Fibroblast of skin of right quadriceps (primary cell): ENCODE data around the gene NPAS3.
A peak's percentile ranks its signal among the peaks of the same experiment; 100 is the strongest.

Experiments
- DNase-seq: peaks from one replicate; pipeline ENCODE4 v3.0.0-alpha.2; 2013

The NPAS3 gene

DNA sequence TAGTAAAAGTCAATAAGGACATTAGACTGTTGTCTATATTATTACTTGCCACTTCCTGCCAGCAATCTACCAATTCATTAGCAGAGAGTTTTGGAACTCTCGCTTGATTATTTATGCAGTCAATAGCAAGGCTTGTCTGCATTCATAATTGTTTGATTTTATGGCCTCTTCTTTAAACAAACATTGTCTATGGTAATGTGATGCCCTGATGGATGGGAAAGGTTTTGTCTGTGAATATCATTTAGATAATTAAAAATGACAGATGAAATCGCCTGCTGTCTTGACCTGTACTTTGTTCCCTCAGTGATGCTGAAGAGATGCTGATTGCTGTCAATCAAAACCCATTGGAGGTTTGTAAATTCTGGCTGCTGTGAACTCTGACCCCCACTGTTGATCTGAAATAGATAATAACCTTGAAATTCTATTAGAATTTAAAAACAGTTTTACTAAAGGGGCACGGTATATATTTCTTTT lies 455.3 kb downstream of the NPAS3 start:
- DNase-seq, result no peak

DNA sequence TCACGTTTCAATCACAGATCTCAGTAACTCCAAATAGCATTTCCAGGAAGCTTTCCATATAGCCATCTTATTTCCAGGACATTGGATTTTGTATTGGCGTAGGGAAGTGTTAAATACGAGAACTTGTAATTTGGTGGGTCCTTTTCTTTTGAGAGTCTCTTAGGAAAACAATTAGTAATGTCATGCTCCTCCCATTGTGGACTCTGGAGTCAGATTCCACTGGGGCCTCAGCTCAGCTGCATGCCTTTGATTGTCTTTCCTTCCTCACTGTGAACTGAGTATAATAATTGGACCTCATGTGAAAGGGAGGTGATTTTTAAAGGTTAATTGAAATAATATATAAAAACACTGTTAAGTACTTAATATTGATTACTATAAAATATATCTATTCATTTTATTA lies 462.6 kb downstream of the NPAS3 start:
- DNase-seq, result no peak

GRCh38 chr14:33402604-33403003 lies 463.9 kb downstream of the NPAS3 start:
- no peak for DNase-seq

DNA sequence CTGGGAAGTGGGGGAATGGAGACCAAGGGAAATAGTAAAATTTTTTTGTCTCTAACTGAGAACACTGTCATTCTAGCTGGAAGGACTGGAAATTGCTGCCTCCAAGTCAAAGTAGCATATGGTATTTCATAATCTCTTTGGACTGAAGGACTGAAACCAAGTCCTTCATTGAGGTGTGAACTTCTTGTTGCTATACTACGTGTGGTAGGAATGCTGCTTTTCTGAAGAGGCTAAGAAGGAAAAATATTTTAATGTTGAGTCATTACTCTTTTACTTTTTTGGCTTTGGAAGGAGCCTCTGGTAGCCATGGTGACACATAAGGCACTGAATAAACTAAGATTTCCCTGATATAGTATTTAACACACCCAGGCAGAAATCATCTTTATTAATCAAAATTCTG lies 465.4 kb downstream of the NPAS3 start:
- peak; percentile 90 for DNase-seq

- DNase-seq, result no peak
Measured at GRCh38 chr14:33404964-33405574, 466.4 kb downstream of the NPAS3 start.

DNA sequence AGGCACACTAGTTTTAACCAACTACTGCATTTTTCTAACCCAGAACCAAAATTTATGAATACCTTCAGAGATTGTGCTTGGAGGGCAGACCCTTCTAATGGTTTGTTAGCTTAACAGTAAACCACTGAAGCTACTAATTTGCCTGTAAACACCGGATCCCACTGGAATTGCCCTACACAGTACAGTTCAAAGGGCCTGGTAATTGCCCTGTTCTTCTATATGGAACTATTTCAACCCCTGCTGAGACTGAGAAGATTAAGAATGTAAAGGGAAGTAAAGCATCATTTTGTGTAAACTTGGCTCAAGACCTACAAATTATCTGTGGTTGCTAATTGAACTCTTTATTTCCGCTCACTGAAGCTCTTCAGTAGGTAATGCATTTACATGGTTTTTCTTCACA lies 468.1 kb downstream of the NPAS3 start:
- no peak for DNase-seq

DNA sequence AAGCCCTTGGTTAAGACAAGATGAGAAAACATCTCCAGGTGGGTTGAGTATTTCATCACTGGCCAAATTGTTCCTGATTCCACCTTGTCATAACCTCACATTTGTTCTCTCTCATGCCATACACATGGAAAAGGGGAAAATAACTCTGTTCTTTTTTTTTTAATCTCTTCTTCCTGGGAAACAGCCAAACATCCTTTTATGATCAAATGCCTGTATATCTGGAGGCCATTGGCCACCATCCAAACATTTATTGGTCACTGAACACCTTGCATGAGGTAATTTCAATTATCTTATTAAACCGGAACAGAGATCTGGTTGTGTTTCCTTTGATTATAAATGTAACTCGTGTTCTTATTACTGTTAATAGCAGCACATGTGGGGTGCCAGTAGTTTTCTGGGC lies 469.6 kb downstream of the NPAS3 start:
- DNase-seq, result no peak

- DNase-seq, result no peak
Measured at GRCh38 chr14:33412450-33412849, 473.8 kb downstream of the NPAS3 start.

- DNase-seq, result no peak
Measured at GRCh38 chr14:33413381-33413780, 474.7 kb downstream of the NPAS3 start.

DNA sequence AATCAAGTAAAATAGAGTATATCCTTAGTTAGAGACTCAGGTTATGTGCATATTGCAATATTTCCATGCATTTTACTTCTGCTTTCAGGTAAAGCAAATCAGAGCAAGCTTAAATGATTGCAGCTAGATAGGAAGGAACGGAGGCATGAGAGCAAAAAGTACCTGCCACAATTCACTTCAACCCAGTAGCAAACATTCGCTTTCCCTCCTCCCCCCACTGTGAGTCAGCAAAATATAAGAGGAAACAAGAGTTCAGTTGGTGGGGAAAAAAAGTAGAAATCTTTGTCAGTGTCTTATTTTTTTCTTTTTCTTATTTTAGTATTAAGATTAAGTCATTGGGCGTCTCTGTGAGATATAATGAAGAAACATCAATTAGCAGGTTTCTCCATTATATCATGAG lies 475.4 kb downstream of the NPAS3 start:
- no peak for DNase-seq

GRCh38 chr14:33420051-33420627 lies 481.5 kb downstream of the NPAS3 start:
- no peak for DNase-seq

DNA sequence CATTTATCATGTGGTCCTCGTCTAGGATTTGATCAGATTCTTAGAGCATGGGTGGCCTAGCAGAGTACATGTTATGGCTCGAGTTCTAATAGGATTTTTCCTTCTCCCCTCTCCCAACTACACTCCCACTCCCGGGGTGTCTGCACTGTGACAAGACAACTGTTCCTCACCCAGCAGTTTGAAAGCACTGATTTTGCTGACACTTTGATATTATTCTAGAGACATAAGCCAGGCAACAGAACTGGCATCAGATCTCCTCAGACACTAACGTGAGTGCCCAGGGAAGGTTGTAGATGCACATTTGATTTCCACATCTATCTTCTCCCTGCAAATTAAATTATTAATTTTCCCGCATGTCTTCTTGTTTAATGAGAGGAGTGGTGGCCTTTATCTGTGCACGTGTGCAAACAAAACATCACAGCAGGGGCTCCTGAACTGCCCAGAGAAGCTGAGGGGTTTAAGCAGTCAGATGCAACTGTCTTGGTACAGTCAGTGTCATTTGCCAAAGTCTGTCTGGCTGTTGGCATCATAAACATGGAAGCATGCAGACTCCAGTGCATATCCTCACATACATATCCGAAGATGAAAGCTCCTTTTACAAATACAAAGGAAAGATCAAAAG lies 491.8 kb downstream of the NPAS3 start:
- no peak for DNase-seq

- peak; percentile 33 for DNase-seq
Measured at GRCh38 chr14:33432407-33433023, 493.8 kb downstream of the NPAS3 start.

DNA sequence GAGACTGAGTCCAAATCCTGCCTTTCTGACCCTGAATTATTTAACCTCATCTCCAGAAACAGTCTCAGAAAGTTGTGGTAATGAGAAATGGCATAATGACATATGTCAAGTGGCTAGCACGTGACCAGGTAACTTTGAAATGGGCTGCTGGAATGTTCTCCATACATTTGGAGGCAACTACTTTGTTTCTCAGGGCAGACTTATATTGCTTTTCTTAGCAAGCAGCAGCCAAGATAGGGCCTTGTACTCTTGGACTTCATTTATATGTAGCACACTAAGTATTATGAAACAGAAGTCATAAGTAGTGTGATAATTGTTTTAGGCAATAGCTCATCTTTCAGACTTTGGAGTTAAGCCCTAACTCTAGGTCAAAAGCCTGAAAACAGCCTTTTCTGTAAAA lies 494.7 kb downstream of the NPAS3 start:
- no peak for DNase-seq

- DNase-seq, result peak; percentile 81
Measured at GRCh38 chr14:33435911-33436689, 497.4 kb downstream of the NPAS3 start.

- DNase-seq, result no peak
Measured at GRCh38 chr14:33441633-33442032, 503.0 kb downstream of the NPAS3 start.

GRCh38 chr14:33444136-33444535 lies 505.5 kb downstream of the NPAS3 start:
- no peak for DNase-seq

GRCh38 chr14:33449268-33449667 lies 510.6 kb downstream of the NPAS3 start:
- no peak for DNase-seq

GRCh38 chr14:33449703-33450395 lies 511.2 kb downstream of the NPAS3 start:
- DNase-seq, result no peak

GRCh38 chr14:33450416-33450815 lies 511.7 kb downstream of the NPAS3 start:
- no peak for DNase-seq

DNA sequence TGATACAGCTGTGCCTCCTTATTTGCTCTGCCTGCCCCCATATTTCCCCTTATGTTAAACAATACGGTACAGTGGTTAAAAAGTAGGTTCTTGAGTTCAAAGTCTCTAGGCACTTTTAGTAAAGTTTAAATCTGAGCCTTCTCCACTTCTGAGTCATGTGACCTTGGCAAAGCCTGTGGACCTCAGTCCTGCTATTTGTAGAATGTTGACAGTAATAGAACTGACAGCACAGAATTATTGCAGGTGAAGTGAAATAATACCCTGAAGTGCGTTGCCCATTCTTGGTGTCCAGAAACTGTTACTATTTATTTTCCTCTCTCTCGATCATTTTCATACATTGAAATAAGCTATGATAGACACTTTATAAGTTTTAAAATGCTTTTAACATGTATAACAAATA lies 512.5 kb downstream of the NPAS3 start:
- no peak for DNase-seq

DNA sequence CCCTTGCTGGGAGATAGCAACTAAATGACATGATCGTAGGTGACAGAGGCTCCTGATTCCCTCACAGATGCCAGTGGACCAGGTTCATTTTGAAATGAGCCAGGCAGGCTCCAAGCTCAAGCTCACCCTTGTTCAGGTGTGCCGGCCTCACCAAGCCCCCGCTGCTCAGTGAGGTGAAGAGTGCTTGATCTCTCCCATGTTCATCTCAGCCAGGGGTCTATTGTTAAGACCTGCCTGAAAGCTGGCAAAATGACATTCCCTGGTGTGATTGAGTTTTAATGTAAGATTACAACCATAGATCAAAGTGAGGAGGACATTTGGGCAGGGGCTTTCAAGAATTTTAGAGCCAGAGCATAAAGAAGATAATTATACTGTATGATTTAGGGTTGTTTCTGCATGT lies 514.3 kb downstream of the NPAS3 start:
- DNase-seq, result no peak
